Activated naive CD8-positive, alpha-beta T cell (primary cell): ENCODE measurements around the gene AMBP.

Experiments used
- H3K27ac Mint-ChIP-seq: one replicate; pipeline ENCODE4 v1.8.0; 2021; ENCODE audit warnings: mixed read lengths
- H3K27me3 Mint-ChIP-seq: one replicate; pipeline ENCODE4 v1.8.0; 2021; ENCODE audit warnings: mixed read lengths
- H3K36me3 Mint-ChIP-seq: one replicate; pipeline ENCODE4 v1.8.0; 2021; ENCODE audit warnings: mixed read lengths
- H3K4me1 Mint-ChIP-seq: one replicate; pipeline ENCODE4 v1.8.0; 2021; ENCODE audit warnings: low read depth, mixed read lengths
- H3K4me3 Mint-ChIP-seq: one replicate; pipeline ENCODE4 v1.8.0; 2021; ENCODE audit warnings: mild to moderate bottlenecking, mixed read lengths
- H3K9me3 Mint-ChIP-seq: one replicate; pipeline ENCODE4 v1.8.0; 2021; ENCODE audit warnings: low read depth, mixed read lengths

The AMBP gene

GRCh38 chr9:114078021-114078780, at the start of gene AMBP:
Gene AMBP (minus strand): TSS chr9:114078300. CDS start chr9:114078209, 91 bp downstream.
- peaks cover 1% of the 10 kb centered on the region for H3K4me1 Mint-ChIP-seq
- H3K27ac Mint-ChIP-seq = no peak within 1 kb of the TSS
- no peaks in the 10 kb centered on the region for H3K9me3 Mint-ChIP-seq
- no peaks in the 10 kb centered on the region for H3K36me3 Mint-ChIP-seq
- H3K27me3 Mint-ChIP-seq = peaks cover 10% of the 10 kb centered on the region
- H3K4me3 Mint-ChIP-seq = no peak within 1 kb of the TSS

GRCh38 chr9:114126247-114127060, 48.4 kb upstream of the AMBP start:
- Mint-ChIP-seq H3K4me3 (no peak overlapping the region), H3K4me1 (no peaks in the 10 kb centered on the region), H3K27ac (no peak overlapping the region), H3K9me3 (peaks cover 4% of the 10 kb centered on the region), H3K27me3 (peaks cover 9% of the 10 kb centered on the region), H3K36me3 (peaks cover 3% of the 10 kb centered on the region)

GRCh38 chr9:114125476-114126013, 47.4 kb upstream of the AMBP start:
- Mint-ChIP-seq H3K4me1 (no peaks in the 10 kb centered on the region), H3K36me3 (peaks cover 3% of the 10 kb centered on the region), H3K4me3 (no peak overlapping the region), H3K9me3 (peaks cover 4% of the 10 kb centered on the region), H3K27ac (no peak overlapping the region), H3K27me3 (peaks cover 9% of the 10 kb centered on the region)

- peaks cover 4% of the 10 kb centered on the region for H3K9me3 Mint-ChIP-seq
- H3K27me3 Mint-ChIP-seq = peaks cover 7% of the 10 kb centered on the region
- H3K36me3 Mint-ChIP-seq = peaks cover 3% of the 10 kb centered on the region
- H3K27ac Mint-ChIP-seq = no peak overlapping the region
- H3K4me1 Mint-ChIP-seq = no peaks in the 10 kb centered on the region
- H3K4me3 Mint-ChIP-seq = no peak overlapping the region
These were observed 46.8 kb upstream of the AMBP start for GRCh38 chr9:114124666-114125475.

DNA sequence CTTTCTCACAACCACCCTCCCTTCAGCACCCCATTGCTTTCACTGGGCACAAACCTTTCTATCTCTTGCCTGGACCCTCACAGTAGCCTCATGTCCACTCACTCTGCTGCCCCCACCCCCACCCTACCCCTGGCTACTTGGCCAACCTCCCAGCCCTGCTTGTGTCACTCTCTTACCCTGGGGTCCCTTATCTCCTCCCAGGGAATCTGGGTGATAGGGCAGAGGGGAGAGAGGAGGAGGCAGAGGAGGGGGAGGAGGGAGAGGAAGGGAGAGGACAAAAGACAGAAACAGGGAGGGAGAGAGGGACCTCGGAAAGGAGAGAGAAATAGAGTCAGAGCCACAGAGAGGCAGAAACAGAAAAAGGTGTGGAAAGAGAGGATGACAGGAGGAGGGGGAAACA, 46.0 kb upstream of the AMBP start:
- peaks cover 7% of the 10 kb centered on the region for H3K27me3 Mint-ChIP-seq

DNA sequence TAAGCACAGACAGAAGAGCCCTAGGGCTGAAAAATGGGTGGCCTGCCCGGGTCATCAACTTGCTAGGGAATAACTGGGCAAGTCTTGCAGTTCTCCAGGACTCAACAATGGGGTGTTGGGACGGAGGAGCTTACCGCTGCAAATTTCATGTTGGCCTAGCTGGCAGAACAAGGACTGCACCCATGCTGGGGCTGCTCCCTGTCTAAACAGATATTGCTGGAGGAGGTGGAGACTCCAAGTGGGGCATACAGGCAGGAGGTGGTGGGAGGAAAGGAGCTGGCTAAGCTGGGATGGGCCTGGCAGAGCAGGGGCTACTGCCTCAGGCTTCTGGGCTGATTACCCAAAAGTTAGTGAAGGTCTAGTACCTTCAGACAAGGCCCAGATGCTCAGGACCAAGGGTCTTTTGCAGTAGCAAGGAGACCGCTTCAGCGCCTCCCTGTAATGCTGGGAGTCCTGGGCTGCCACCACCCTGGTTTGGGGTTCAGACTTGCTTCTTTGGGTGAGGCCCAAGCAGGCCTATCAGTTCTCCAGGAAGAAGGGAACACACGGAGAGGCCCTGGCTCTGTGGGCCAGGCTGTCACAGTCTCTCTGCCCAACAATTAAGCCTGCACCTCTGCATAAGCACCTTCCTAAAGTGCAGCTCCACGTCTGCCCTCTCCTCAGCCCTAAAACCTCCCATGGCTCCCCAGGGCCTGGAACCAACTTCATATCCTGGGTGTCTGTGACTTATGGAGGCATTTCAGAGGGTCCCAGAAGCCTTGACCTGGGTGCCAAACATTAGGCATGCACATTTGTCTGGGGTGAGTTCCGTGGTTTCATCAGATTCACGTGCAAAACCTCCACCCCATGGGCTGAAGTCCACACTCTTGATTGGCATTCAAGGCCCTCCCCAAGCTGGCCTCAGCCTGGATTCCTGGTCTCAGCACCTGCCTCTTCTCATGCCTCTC, 45.2 kb upstream of the AMBP start:
- H3K27ac Mint-ChIP-seq = no peak overlapping the region

More for the DNA sequence above, 46.0 kb upstream of the AMBP start:
- H3K4me3 Mint-ChIP-seq = no peak overlapping the region
- no peak overlapping the region for H3K27ac Mint-ChIP-seq
- H3K9me3 Mint-ChIP-seq = peaks cover 4% of the 10 kb centered on the region
- H3K4me1 Mint-ChIP-seq = no peaks in the 10 kb centered on the region
- peaks cover 3% of the 10 kb centered on the region for H3K36me3 Mint-ChIP-seq

DNA sequence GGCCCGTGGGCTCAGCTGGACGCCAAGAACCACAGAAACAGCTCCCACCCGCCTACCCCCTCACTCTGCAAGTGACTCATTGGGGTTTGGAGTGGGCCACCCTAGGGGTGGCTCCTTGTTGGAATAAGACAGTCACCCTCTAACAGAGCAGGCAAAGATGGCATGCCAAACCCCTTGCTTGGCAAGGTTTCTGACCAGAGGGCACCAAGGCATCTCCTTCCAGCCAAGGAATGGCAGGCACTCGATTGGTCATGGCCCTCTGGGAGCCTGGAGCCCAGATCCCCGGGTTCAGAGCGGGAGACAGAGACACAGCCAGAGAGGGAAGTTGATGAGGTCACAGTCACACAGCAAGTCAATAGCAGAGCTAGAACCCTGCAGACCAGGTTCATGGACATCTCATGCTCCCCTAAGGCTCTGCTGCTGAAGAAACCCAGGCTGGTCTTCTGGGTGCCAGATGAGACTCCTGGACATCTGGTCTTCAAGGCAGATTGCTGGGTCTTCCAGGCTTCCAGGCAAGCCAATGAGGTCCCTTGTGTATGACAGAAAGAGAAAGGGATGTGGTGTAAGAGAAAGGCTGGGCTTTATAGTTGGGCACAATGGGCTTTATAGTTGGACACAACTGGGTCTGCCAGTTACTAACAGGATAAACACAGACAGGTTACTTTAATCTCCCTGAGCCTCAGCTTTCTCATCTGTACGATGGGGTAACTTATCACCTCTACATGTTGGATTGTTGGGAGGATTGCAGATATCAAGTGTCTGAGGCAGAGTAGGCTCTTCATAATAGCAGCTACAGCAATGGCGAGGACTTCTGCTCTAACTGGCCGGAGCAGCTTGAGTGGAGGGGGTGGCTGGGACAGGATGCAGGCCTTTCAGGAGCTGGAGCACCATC, 44.3 kb upstream of the AMBP start:
- no peak overlapping the region for H3K27ac Mint-ChIP-seq

More for the DNA sequence above, 45.2 kb upstream of the AMBP start:
- Mint-ChIP-seq H3K4me1 (no peaks in the 10 kb centered on the region), H3K27me3 (peaks cover 6% of the 10 kb centered on the region), H3K36me3 (peaks cover 3% of the 10 kb centered on the region), H3K9me3 (peaks cover 4% of the 10 kb centered on the region), H3K4me3 (no peak overlapping the region)

GRCh38 chr9:114121227-114122135, 43.4 kb upstream of the AMBP start:
- Mint-ChIP-seq H3K9me3 (no peaks in the 10 kb centered on the region), H3K36me3 (no peaks in the 10 kb centered on the region), H3K4me3 (no peak overlapping the region), H3K27ac (no peak overlapping the region), H3K4me1 (no peaks in the 10 kb centered on the region), H3K27me3 (peaks cover 11% of the 10 kb centered on the region)

More for the DNA sequence above, 44.3 kb upstream of the AMBP start:
- Mint-ChIP-seq H3K9me3 (no peaks in the 10 kb centered on the region), H3K36me3 (no peaks in the 10 kb centered on the region), H3K4me1 (no peaks in the 10 kb centered on the region), H3K27me3 (peaks cover 10% of the 10 kb centered on the region), H3K4me3 (no peak overlapping the region)

GRCh38 chr9:114120192-114121014, 42.3 kb upstream of the AMBP start:
- Mint-ChIP-seq H3K9me3 (no peaks in the 10 kb centered on the region), H3K27ac (no peak overlapping the region), H3K36me3 (no peaks in the 10 kb centered on the region), H3K4me3 (no peak overlapping the region), H3K27me3 (peaks cover 11% of the 10 kb centered on the region), H3K4me1 (no peaks in the 10 kb centered on the region)

GRCh38 chr9:114119242-114120191, 41.4 kb upstream of the AMBP start:
- Mint-ChIP-seq H3K9me3 (no peaks in the 10 kb centered on the region), H3K4me1 (no peaks in the 10 kb centered on the region), H3K36me3 (no peaks in the 10 kb centered on the region), H3K4me3 (no peak overlapping the region), H3K27ac (no peak overlapping the region), H3K27me3 (peaks cover 11% of the 10 kb centered on the region)
